Measurements from ENCODE around the gene KIF26B.
"Not testable (repeated sequence)": the region's sequence is repeated elsewhere in the genome, so short reads cannot be mapped to it uniquely, and the experiment has no call there.

The KIF26B gene

DNA sequence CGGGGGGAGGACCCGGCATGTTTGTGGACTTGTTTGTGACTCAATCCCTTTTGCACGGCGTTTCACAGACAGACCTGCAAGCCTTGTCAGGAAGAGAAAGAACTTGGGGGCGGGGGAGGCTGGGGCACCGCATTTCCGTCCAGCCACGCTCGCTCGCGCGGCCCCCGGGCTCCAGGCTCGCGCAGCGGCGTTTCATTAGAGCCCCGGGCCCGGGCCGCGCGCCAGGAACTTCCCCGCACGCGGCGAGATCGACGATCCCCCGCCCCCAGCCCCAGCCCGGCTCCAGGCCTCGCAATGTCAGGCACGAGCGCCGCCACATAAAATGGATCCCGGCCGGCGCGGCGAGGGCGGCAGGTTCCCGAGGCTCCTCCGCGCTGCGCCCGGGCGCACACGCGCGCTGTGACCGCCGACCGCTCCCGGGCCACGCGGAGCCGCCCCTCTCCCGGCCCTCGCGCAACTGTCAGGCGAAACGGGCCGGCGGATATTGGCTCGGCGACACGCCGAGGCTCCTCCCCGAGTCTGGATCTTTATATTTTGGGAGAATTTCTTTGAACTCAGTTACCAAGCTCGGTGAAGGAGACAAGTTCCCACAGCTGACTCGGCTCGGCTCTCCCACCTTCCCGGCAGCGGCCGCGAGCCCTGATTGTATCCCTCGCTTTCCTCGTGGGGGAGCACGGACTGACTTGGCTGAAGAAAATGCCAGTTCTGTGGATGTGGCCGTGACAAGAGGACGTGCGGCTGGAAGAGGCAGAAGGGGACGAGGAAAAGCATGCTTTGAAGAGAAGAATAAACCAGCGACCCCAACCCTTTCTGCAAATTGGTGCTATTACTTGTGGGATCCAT is at the start of gene KIF26B:
Gene KIF26B, plus strand, starts transcription at position 557 of the 843 bp plus-strand sequence. CDS start 440 bp downstream, outside the sequence.
- no peak for DNase-seq (ENCODE audit: low read depth)

DNA sequence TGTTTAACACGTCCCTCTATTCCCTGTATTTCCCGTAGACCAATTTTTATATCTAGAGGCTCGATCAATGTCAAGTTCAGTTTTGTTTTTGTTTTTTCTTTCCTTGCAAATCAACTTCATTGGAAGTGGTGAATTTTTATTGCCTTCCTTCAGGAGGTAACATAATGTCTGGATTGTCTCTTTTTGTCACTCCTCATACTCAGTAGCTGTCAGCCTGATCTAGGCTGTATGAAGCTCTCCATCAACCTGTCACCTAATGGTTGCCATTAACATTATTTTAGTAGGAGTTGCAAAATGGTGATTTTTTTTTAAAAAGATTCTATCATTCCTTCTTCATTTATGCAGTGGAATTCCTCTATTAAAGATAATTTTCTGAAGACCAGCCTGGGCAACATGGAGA is 49.7 kb upstream of the KIF26B start:
- no peak for DNase-seq (ENCODE audit: low read depth)

DNA sequence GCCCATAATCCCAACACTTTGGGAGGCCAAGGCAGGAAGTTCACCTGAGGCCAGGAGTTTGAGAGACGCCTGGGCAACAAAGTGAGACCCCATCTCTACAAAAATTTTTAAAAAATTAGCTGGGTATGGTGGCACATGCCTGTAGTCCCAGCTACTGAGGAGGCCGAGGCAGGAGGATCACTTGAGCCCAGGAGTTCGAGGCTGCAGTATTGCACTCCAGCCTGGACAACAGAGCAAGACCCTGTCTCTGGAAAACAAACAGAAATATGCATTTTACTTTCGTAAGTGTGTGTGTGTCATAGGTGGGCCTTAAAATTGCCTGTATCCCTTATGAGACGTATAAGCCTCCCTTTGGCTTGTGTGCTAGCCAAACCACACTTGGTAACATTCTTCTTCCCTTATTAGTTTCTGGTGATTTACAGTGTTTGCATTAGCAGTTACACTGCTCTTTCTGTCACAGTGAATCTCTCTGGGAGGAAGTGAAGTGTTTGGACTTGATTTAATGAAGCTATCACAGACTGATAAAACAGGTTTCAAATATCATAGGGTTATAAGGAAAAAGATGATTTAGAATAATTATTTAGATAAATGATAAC is 48.9 kb upstream of the KIF26B start:
- no peak for DNase-seq (ENCODE audit: low read depth)

DNA sequence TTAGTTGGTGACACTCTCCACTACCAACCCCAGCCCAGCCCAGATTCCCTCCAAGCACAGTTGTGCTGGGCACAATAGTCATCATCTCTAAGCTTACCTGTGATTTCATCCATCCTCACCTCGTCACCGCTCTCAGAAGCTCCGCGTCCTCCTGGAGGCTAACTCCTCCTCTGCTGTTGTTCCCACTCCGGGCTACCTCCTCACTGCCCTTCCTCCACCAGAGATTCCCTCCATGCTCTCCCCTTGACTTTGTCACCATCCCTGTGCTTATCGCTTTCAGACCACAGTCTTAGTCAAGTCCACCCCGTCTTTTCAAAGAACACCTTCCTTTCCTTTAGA is 47.0 kb upstream of the KIF26B start:
- DNase-seq (ENCODE audit: low read depth) = no peak

DNA sequence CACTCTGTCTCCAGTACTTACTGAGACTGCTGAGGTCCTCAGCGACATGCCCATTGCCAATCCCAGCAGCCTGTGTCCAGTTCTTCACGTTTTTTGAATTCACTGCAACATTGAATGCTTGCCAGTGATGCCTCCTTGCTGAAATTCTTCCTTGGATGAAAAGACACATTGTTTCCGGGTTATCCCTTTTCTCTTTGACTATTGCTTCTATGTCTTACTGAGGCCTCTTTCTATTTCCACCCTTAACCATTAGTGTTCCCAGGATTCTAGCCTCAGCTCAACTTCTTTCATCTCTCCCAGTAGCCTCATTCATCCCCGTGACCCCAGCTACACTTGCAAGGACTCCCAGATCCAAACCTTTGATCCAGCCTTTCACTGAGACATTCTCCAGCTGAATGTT is 46.5 kb upstream of the KIF26B start:
- DNase-seq (ENCODE audit: low read depth) = no peak

DNA sequence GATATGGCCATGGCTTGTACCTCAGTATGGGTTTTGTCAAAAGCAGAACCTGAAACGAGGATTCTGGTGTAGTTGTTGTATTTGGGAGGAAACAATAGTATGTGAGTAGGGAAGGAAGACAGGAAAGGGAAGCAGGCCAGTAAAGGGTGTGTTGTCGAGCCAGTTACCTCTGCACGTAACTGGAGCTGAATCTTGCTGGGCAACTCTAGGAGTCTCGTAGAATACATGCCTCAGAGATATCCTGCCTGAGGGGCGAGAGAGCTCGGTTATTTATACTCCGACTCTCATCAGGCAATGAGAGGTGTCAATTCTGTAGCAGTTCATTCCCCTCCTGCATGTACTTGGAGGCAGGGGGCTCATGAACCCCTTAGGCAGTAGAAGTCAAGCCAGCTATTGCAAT is 45.9 kb upstream of the KIF26B start:
- no peak for DNase-seq (ENCODE audit: low read depth)

DNA sequence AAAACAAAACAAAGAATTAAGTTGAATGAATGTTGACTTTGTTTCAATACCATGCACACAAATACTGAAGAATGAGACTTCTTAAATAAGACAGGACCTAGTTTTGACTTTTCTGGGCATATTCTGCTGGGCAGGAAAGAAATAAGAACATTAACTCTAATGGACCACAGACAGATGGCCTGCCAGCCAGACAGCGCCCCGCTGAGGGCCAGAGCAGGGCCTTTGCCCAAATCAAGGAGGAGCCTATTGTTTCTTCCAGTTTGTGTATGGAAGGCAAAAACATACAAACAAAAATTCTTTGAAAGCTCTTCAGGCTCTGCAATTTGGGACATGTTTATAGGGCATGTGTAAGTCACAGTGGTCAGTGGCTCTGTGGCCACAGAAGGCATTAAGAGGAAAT is 44.4 kb upstream of the KIF26B start:
- no peak for DNase-seq (ENCODE audit: low read depth)

DNA sequence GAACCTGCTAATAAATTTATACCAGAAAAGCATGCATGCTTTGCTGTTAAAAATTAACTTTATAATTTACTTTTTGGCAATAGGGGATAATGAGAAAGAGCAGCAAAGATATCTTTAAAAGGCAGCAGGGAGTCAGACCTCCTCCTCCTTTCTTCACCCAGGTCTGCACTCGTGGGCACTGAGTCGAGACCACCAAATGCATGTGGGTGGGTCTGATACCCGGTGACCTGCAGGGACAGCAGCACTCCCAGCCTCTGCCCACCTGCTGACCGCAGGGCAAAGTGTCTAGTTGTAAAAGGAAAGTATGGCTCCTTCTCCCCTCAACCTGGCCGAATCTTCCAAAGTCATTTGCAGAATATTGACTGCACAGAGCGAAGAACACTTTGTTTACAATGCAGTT is 43.7 kb upstream of the KIF26B start:
- DNase-seq (ENCODE audit: low read depth) = no peak

DNA sequence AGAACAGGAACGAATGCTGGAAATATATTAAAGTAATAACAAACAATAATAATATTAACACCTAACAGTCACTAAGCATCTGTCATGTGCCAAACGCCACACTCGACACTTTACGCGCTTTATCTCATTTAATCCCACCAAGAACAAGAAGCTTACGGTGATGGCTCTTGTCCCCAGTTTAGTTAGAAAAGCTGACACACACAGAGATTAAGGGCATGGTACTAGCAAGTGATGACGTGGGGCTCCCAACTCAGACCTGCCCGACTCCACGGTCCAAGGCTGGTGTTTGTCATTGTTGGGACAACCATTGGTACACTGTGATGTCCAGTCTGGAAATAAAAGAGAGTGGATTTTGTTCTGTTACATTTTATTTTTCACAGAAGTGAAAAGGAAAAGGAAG is 41.1 kb upstream of the KIF26B start:
- no peak for DNase-seq (ENCODE audit: low read depth)

DNA sequence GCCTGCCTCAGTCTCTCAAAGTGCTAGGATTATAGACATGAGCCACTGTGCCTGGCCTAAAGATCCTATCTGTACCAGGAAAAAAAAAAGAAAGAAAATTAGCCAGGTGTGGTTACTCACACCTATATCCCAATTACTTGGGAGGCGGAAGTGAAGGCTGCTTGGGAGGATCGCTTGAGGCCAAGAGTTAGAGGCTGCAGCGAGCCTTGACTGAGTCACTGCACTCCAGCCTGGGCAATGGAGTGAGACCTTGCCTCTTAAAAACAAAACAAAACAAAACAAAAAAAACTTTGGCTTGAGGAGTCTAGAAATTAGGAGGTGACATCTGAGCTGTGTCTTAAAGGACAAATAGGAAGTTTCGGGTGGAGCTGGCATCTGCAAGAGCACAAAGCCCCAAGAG is 38.7 kb upstream of the KIF26B start:
- no peak for DNase-seq (ENCODE audit: low read depth)

DNA sequence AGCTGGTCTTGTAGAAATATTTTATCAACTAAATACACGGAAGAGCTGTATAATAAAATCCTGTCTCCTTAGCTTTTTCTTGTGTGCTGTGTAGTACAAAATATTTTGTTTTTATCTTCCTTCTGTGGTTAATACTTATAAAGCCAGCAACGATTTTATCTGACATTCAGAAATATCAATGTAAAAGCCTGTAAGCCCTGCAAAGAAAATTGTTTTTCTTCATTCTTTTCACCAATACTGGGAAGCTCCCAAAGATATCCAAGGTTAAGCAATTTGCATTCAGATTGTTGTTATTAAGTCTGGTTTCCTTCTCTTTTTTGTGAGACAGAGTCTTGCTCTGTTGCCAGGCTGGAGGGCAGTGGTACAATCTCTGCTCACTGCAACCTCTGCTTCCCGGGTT is 38.0 kb upstream of the KIF26B start:
- DNase-seq (ENCODE audit: low read depth) = no peak

DNA sequence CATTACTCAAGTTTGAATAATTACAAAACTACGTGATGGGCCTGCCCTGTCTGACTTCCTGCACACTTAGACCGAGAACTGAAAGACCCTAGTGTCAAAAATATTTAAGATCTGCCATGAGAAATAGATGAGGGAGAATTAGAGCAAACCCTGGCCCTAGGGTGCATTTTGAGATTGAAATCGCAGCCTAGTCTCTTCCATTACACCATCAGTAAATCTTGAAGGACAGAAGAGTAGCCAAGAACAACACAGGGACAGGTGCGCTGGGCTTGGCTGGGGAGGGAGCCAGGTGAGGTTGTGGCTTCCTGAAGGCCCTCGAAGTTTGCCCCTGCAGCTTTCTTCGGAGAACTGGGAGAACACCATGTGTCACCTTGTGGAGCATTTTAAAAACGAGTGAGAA is 36.7 kb upstream of the KIF26B start:
- no peak for DNase-seq (ENCODE audit: low read depth)

DNA sequence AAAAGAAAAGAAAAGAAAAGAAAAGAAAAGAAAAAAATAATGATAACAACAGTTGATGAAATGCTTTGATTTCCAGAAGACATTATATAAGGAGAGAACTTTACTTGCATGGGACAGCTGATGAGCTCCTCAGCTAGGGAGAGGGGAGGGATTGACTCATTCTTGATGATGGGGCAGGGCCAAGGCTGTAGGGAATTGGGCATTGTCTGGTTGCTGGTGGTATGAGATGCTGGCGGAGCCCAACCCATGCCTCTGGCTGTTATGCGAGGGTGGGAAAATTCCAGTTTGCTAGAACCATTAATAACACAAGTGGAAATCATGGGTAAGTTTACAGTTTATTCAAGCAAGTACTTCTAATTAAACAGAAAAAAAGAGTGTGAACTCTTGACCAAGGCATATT is 36.0 kb upstream of the KIF26B start:
- no peak for DNase-seq (ENCODE audit: low read depth)

DNA sequence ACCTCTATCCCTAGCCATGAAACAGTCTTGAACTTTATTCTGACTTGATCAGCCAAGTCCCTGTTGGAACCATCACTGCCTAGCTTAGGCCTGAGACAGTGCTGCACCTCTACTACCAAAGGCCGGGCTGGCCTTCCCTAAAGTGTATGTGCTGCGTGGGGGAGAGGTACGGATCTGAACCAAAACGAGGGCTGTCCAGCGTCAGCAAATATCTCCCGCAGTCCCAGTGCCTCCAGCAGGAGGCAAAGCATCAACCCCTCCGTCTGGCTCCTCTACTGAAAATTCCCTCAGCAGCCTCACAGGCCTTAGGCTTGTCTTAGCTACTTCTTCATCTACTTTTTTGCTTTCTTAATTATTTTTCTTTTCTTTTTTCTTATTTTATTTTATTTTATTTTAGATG is 33.3 kb upstream of the KIF26B start:
- DNase-seq (ENCODE audit: low read depth) = no peak

DNA sequence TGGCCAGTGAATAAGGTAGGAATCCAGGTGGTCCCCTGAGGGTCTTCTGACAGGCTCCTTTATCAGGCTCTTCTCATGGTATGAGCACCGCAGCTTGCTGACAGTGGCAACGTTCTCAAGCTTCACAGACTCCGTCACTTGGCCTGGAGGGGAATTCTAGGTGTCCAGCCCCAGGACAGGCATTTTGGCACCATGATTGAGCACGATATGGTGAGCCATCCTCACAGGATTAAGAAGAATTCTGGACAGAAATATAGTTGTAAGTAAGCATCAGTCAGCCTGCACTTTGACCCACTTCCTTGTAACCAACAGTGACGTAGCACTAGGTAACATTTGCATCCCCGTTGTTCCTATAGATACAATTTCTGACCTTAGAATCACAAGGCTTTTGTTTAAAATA is 30.5 kb upstream of the KIF26B start:
- DNase-seq (ENCODE audit: low read depth) = no peak

DNA sequence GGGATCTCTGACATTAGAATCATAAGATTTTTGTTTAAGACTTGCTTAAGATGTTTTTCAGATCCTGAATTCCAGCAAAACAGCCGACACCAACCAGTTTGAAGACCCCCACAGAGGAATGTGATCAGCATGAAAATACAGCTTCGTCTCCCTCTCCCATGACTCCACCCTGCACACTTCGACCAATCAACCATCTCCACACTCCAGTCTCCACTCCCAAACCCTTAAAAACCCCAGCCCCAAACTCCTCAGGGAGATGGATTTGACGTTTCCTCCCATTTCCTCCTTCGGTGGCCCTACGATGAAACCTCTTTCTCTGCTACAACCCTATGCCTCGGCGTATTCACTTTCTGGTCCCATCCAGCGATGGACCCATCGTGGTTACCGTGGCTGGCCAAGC is 30.1 kb upstream of the KIF26B start:
- no peak for DNase-seq (ENCODE audit: low read depth)

DNA sequence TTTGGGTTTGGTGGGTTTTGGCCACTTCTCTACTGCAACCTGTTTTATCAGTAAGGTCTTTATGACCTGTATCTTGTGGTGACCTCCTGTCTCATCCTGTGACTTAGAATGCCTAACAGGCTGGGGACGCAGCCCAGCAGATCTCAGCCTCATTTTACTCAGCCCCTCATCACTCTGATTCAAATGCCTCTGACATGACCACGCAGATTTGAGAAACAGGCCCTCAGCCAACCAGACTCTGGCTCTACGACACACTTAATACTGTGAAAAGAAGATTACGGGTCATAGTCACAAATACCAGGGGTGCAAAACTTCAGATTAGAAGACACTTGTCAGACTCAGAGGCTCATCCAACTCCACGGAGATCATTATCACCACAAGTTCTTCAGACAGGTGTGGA is 28.3 kb upstream of the KIF26B start:
- DNase-seq (ENCODE audit: low read depth) = no peak

DNA sequence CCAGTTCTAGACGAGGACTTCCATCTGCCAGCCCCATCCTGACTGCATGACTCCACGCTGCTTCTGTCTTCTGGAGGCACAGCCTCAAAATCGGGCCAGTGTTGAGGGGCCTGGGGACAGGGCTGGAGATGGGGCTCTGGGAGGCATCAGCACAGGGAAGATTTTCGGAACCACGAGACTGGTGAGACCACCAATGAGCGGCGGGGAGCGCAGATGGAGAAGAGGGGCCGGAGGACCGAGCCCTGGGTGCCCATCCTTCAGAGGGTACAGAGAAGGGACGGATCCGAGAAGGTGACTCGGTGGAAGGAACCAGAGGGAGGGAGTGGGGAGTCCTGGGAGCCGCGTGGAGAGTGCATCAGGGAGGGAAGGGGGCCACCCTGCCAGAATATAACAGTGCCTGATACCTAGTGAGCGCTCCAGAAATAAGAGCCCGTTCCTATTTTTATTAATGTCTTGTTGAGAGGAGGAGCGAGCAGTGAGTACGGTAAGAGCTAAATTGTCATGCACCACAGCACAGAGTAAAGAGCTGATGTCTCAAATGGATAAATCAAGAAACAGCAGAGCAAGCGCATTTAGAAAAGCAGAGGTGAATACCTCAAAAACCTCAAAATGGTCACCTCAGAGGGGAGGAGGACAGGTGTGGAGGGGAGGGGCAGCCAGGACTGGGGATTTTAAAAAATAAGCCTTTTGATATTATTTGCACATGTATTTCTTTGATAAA is 26.2 kb upstream of the KIF26B start:
- DNase-seq (ENCODE audit: low read depth) = no peak

DNA sequence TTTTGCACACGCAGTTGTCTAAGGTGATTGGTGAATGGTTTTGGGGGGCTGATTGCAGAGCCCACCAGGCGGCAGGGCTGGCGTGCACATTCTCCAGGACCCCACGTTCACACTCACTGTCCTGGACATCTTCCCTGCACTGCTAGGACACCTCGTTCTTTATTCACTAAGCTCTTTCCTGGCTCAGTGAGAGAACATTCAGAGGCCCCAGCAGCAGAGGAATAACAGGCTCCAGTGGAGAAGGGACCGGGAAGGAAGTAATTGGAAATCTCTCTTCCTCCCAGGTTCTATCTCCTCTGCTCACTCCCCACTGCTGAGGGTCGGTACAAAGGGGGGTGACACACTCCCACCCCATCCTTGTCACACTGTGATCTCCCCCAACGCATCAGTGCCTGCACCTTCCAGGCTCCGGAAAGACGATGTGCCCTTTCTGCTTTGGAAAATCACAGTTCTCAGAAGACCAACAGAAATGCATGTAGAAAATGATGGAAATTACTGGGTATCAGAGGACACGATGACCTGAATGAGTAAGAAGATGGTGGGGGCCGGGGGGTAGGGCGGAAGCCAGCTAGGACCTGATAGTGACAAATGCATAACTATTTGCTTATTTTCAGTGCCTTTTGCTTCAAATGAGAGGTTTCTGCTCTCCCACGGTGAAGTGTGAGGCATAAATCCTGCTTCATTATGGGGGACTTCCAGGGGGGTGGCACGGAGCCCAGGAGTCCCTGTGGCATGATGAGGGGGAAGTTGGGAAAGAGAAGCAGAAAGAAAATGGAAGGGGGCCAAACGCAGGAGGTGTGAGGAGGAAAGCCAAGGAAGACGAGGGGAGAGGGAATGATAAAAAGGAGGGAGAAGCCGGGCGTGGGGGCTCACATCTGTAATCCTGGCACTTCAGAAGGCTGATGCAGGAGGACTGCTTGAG is 25.2 kb upstream of the KIF26B start:
- DNase-seq (ENCODE audit: low read depth) = no peak

DNA sequence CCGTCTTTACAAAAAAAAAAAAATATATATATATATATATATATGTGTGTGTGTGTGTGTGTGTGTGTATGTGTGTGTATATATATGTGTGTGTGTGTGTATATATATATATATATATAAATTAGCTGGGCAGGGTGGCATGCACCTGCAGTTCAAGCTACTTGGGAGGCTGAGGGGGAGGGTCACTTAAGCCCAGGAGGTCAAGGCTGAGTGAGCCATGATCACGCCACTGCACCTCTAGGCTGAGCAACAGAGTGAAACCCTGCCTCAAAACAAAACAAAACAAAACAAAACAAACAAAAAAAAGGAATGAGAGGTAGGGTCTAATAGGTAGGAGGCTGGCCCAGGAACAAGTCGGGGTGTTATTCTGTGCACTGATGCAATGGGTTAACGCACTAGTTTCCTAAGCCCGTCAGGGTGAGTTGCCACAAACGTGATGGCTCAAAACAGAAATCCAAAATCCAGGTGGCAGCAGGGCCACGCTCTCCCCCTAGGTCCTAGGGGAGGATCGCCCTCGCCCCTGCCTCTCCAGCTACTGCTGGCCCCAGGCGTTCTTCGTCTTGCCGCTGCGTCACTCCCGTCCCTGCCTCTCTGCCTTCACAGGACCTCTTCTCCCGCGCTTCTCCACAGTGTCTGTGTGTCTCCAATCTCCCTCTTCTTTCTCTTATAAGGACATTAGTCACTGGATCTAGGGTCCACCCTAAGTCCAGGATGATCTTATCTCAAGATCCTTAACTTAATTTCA is 24.3 kb upstream of the KIF26B start:
- DNase-seq (ENCODE audit: low read depth) = not testable (repeated sequence)

DNA sequence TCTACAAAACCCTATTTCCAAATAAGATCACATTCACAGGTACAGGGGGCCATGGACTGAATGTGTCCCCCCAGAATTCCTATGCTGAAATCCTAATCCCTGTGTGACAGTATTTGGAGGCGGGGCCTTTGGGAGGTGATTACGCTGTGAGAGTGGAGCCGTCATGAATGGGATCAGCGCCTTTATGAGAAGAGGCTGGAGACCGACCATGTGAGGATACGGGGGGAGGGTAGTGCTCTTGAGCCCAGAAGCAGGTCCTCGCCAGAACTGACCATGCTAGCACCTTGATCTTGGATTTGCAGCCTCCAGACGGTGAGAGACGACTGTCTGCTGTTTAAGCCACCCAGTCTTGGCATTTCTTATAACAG is 23.8 kb upstream of the KIF26B start:
- no peak for DNase-seq (ENCODE audit: low read depth)

DNA sequence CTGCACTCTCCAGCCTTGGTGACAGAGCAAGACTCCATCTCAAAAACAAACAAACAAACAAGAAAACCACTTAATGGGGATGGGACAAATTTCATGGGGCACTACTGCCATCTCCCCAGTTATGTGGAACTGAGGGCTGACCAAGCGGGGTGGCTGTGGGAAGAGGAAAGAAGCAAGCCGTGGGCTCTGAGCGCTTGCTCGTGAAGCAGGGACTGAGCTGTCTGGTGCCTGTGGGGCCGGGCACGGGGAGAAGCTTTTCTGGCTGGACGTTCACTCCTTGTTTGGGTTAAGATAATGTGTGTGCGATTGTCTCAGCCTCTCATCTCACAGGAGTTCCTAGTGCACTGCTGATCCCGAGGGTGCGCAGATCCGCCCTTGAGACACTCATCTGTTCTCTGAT is 22.0 kb upstream of the KIF26B start:
- no peak for DNase-seq (ENCODE audit: low read depth)
